Measurements from ENCODE around the gene FHOD3. TPM values are rescaled to one million over a fixed set of nuclear protein-coding genes. Genes with fewer than 3 reads are reported as not detected.

The FHOD3 gene
- total RNA-seq, 6 experiments from 2014 or later: 0.44 to 1.2 (median 0.62) TPM

DNA sequence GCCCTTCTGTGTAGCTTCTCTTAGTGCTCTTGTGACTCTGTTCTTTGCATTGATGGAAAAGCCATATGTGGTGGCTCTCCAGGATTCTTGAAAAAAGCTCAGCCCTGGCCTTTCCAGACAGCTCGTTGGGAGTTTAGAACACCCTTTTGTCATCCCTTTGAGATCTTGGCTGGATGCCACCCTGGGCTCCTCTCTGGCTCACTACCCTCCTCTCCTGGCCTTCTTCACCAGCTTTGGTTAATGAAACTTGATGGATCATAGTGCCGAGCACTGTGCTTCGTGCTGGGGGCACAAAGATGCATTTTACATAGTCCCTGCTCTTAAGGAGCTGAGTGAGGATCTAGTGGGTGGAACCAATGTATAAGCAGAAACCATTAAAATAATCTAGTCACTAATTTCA is 15.6 kb upstream of the FHOD3 start:
- ATAC-seq (no peak), DNase-seq (no peak)
- no peak overlapping the region for H3K4me3 ChIP-seq
- WGBS (ENCODE audit: insufficient coverage, low coverage, low lambda C conversion rate, missing lambda C conversion rate): 42% methylated on average over 3 of the region's 3 CpGs
- H3K4me1 ChIP-seq: no peaks in the 10 kb centered on the region
- no peaks in the 10 kb centered on the region for H3K27me3 ChIP-seq
- intact Hi-C loops (cut with DNase I): loop anchor here in 1 of 2 donors (5.0 kb wide), 1 partner anchor 180 kb away; no protein-coding TSS in a partner anchor
- no peaks in the 10 kb centered on the region for H3K9me3 ChIP-seq
- no peak for TF ChIP-seq POLR2A (IDR thresholded peaks at IDR 0.05)
- TF ChIP-seq CTCF (IDR thresholded peaks at IDR 0.05): no peak
- H3K36me3 ChIP-seq: no peaks in the 10 kb centered on the region
- H3K27ac ChIP-seq: no peak overlapping the region

GRCh38 chr18:36283448-36283847 is 14.1 kb upstream of the FHOD3 start:
- intact Hi-C loops (cut with DNase I): loop anchor here in 1 of 2 donors (5.0 kb wide), 1 partner anchor 181 kb away; no protein-coding TSS in a partner anchor
- no peak for TF ChIP-seq CTCF (IDR thresholded peaks at IDR 0.05)
- TF ChIP-seq POLR2A (IDR thresholded peaks at IDR 0.05): no peak
- H3K9me3 ChIP-seq: no peaks in the 10 kb centered on the region
- H3K4me3 ChIP-seq: no peak overlapping the region
- no peaks in the 10 kb centered on the region for H3K27me3 ChIP-seq
- no peaks in the 10 kb centered on the region for H3K36me3 ChIP-seq
- WGBS (ENCODE audit: insufficient coverage, low coverage, low lambda C conversion rate, missing lambda C conversion rate): 52% methylated on average over 6 of the region's 6 CpGs
- ATAC-seq: no peak
- no peak for DNase-seq
- no peaks in the 10 kb centered on the region for H3K4me1 ChIP-seq
- H3K27ac ChIP-seq: no peak overlapping the region

DNA sequence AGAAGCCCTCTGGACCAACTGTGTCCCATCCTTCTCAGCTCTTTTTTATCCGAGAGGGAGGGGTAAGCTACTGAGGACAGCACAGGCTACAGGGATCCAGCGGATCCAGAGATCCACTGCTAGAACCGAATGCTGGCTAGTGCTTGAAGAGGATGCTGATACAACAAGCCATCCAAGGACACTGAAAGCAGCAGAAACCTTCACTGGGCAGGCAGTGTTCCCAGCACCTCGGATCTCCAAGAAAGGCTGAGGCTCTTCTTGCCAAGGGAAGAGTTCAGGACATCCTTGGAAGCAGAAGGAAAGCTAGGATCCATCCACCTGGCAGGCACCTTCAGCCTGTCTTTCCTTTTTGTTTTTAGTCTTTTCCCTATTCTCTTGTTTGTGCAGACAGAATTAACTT is 13.2 kb upstream of the FHOD3 start:
- intact Hi-C loops (cut with DNase I): loop anchor here in 1 of 2 donors (5.0 kb wide), 1 partner anchor 182 kb away; no protein-coding TSS in a partner anchor
- ATAC-seq: peak in 1 of 4 donors; percentile 36

GRCh38 chr18:36284671-36285295 is 12.7 kb upstream of the FHOD3 start:
- H3K9me3 ChIP-seq: no peaks in the 10 kb centered on the region
- H3K27ac ChIP-seq: no peak overlapping the region
- intact Hi-C loops (cut with DNase I): loop anchor here (5.0 kb wide), 3 partner anchors 182 to 267 kb away; no protein-coding TSS in a partner anchor
- WGBS (ENCODE audit: insufficient coverage, low coverage, low lambda C conversion rate, missing lambda C conversion rate): 26% methylated on average over 6 of the region's 6 CpGs
- H3K36me3 ChIP-seq: no peaks in the 10 kb centered on the region
- TF ChIP-seq CTCF (IDR thresholded peaks at IDR 0.05) (peak; percentile 77 to 94 (median 84)), POLR2A (IDR thresholded peaks at IDR 0.05) (no peak)
- no peaks in the 10 kb centered on the region for H3K27me3 ChIP-seq
- ATAC-seq (peak; percentile 78 to 88 (median 86)), DNase-seq (no peak)
- H3K4me3 ChIP-seq: no peak overlapping the region
- no peaks in the 10 kb centered on the region for H3K4me1 ChIP-seq

More for the DNA sequence above, 13.2 kb upstream of the FHOD3 start:
- H3K27me3 ChIP-seq: no peaks in the 10 kb centered on the region
- H3K36me3 ChIP-seq: no peaks in the 10 kb centered on the region
- TF ChIP-seq CTCF (IDR thresholded peaks at IDR 0.05) (no peak), POLR2A (IDR thresholded peaks at IDR 0.05) (no peak)
- no peak for DNase-seq
- H3K4me1 ChIP-seq: no peaks in the 10 kb centered on the region
- WGBS (ENCODE audit: insufficient coverage, low coverage, low lambda C conversion rate, missing lambda C conversion rate): 50% methylated on average over 1 of the region's 4 CpGs
- no peak overlapping the region for H3K4me3 ChIP-seq
- no peak overlapping the region for H3K27ac ChIP-seq
- H3K9me3 ChIP-seq: no peaks in the 10 kb centered on the region
